Measurements from ENCODE around the gene EDEM1.

DNA sequence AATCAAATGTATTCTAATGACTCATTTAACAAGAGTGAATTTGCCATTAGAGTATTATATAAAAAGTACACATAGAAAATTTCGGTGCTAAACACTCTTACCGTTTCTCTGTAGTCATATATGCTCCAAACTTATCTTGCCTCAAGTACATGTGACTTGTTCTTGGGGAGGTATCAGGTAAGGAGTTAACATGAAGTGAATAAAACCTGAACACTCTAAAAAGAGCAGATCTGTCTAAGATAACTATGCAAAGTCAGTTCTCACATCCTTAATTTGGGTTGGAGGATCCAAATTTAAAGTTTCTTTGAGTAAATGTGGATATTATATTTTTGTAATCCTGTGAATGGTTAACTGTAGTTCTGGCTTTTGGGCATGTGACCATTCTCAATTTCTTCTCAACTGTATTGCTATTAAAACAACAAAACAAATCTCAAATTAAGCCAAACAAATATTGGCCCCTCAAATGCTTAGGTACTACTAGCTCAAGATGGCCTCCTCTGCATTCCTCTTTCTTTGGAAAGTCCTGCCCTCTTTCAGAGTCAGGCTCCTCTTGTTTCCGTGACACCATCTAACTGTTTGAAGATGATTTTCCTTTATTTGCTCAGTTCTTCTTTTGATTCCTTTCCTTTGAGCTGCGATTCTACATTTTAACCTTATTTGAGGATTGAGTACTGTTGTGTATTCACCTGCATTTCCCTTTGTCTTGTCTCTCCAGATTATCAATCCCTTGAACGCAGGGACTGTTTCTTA is 4.2 kb downstream of the EDEM1 start:
- TF ChIP-seq, protein P1, sequence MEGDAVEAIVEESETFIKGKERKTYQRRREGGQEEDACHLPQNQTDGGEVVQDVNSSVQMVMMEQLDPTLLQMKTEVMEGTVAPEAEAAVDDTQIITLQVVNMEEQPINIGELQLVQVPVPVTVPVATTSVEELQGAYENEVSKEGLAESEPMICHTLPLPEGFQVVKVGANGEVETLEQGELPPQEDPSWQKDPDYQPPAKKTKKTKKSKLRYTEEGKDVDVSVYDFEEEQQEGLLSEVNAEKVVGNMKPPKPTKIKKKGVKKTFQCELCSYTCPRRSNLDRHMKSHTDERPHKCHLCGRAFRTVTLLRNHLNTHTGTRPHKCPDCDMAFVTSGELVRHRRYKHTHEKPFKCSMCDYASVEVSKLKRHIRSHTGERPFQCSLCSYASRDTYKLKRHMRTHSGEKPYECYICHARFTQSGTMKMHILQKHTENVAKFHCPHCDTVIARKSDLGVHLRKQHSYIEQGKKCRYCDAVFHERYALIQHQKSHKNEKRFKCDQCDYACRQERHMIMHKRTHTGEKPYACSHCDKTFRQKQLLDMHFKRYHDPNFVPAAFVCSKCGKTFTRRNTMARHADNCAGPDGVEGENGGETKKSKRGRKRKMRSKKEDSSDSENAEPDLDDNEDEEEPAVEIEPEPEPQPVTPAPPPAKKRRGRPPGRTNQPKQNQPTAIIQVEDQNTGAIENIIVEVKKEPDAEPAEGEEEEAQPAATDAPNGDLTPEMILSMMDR (IDR thresholded peaks at IDR 0.05): no peak
- no peak for TF ChIP-seq POLR2A (IDR thresholded peaks at IDR 0.05)

All from right lobe of liver (tissue), 4 donors.